HCEC 1CT (cell line): ENCODE measurements around the gene COLEC11.
"Not testable (repeated sequence)": the region's sequence is repeated elsewhere in the genome, so short reads cannot be mapped to it uniquely, and the experiment has no call there.

ENCODE experiments used
- DNase-seq: peaks from one replicate; pipeline ENCODE4 v3.0.0-alpha.2; 2017

Gene COLEC11

DNA sequence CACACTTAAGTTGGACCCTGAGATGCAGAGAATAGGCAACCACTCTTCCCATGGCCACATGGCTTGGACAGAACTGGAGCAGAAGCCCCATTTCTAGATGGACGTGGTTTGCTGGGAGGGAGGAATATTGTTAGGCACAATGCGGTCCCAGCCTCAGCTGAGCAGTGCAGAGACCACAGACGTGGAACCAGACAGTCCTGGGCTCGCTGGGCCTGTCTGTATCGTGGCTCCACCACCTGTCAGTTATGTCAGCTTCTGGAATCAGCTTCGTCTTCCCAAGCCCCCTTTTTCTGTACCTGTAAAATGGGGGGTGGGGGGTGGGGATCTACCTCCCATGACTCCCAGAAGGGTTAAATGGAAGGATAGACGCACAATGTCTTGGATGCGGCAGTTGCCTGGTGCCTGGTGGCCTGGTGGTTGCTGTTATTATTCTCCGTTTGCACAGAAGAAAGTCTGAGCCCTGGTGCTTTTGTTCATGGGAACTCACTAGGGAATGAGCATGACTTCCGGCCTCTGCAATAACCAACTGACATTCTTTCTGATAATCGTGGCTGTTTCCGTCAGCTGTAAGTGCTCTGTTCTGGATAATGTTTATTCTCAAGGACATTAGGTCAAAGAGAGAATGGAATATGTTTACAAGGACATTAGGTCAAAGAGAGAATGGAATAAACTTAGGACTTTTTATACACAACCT, 31.4 kb downstream of the COLEC11 start:
- DNase-seq, result peak; percentile 50

DNA sequence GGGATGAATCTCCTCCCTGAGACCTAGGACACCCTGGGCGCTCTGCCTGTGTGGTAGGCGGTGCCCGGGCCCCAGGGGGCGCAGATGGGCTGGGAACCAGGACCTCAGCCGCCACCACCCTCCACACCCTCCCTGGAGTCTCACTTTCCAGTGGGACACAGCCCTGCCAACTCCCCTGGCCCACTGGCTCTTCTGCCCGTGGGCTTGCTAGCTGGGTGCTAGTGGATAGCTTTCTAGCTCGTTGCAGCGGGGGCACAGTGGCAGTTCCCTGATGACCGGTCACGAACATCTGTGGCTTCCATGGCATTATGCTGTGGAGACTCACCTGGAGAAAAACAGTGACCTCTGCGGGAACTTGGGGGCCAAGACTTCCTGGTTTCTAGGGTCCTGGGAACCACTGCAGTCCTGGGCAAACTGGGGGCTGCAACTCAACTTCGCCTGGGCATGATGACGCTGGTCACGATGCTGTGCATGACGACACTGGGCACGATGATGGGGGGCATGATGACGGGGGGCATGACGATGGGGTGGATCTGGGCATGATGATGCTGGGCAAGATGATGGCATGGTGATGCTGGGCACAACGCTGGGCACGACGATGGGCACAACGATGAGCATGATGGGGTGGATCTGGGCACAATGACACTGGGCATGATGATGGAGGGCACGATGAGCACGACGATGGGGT, 32.0 kb downstream of the COLEC11 start:
- no peak for DNase-seq

DNA sequence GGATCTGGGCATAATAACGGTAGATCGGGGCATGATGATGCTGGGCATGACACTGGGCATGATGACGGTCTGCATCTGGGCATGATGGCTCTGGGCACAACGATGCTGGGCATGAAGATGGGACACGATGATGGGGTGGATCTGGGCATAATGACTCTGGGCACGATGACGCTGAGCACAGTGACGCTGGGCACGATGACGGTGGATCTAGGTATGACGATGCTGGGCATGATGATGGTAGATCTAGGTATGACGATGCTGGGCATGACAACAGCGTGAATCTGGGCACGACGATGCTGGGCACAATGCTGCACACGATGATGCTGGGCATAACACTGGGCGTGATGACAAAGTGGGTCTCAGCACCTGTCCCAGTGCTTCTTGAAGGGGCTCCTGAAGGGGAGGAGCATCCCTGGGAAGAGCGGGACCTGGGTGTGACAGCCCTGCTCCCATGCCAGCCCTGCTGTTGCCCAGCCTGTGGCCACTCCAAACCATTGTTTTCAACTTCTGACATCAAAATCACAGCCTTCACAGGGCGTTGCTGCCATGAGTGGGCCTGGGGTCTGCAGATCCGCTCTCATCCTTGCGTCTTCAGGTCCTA, 32.7 kb downstream of the COLEC11 start:
- no peak for DNase-seq

- DNase-seq, result no peak
These were observed 33.3 kb downstream of the COLEC11 start for GRCh38 chr2:3628241-3628679.

DNA sequence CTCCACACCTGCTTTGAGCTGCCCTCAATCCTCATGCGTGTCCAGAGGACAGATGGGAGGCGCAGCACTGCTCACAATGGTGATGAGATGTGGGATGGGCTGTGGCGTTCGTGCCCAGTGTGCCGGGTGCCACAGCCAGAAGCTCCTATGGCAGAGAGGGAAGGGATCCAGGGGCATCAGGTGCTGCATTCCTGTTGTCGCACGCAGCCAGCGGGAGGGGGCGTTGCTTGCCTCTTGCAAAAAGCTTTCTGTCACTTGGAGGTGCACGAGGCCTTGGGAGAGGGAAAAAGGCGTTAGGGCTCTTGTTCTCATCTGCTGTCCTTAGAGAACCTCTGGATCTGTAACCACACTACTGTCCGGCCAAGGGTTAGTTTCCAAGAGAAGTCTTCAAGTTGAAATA, 33.9 kb downstream of the COLEC11 start:
- DNase-seq, result no peak

GRCh38 chr2:3630631-3631030, 35.7 kb downstream of the COLEC11 start:
- DNase-seq, result no peak

DNA sequence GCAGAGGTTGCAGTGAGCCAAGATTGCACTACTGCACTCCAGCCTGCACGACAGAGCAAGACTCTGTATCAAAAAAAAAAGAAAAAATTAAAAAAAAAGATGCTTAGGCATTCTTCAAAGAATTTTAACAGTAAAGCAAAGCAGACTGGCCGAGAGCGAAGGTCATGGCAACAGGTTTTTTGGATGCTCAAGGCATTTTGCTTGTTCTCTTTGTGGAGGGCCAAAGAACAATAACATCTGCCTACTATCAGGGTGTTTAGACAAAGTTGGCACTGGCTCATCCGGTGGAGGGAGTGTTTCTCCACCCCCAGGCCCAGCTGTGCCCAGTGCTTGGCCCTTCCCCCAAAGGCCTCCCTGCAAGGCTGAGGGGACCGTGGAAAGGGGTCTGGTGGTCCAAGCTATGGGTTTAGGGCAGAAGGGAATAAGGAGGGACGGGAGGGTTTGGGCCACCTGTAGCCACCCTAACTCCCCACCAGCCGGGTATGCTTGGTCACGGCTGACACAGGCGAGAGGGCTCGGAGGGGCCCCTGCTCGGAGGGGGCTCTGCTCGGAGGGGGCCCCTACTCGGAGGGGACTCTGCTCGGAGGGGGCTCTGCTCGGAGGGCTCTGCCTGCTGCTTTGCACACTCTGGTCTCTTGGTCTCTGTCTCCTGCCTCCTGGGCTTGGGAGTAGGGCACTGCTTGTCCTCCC, 36.4 kb downstream of the COLEC11 start:
- no peak for DNase-seq

- DNase-seq, result no peak
These were observed 37.1 kb downstream of the COLEC11 start for GRCh38 chr2:3631851-3632659.

DNA sequence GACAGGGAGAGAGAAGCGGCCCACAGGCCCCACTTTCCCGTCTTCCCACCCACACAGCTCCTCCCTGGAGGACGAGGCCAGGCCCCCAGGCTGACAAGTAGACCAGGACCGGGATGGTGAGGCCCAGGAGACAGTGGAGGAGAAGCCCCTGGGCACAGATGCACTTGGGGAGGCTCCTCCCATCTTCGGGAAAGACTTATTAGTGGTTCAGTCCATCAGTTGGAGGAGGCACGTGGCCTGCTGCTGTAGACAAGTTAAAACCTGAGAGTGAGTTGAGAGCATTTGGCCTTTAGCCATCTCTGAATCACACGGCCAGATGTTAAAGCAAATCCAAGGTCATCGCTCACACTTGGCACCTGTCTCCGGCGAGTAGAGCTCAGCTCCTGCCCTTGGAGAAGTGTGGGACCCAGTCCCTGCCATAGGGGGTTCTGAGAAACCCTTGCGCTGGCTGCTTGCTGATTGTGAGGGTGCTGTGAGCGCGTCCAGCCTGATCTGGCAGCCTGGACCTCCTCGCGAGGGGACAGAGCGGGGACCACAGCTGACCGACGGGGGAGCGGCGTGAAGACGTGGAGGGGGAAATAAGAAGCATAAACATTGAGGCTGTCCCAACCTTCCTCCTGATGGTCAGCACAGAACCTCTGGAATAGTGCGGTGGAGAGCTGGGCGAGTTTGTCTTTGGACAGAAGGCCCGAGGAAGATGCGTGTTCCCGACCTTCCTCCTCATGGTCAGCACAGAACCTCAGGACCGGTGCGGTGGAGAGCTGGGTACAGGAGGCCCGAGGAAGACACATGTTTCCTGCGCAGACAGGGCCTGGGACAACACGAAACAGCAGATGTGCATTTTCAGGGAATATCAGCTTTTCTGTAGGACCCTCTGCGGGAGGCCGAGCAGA, 38.4 kb downstream of the COLEC11 start:
- peak; percentile 35 for DNase-seq

- no peak for DNase-seq
These were observed 39.2 kb downstream of the COLEC11 start for GRCh38 chr2:3633982-3634595.

GRCh38 chr2:3634596-3635121, 39.7 kb downstream of the COLEC11 start:
- no peak for DNase-seq

DNA sequence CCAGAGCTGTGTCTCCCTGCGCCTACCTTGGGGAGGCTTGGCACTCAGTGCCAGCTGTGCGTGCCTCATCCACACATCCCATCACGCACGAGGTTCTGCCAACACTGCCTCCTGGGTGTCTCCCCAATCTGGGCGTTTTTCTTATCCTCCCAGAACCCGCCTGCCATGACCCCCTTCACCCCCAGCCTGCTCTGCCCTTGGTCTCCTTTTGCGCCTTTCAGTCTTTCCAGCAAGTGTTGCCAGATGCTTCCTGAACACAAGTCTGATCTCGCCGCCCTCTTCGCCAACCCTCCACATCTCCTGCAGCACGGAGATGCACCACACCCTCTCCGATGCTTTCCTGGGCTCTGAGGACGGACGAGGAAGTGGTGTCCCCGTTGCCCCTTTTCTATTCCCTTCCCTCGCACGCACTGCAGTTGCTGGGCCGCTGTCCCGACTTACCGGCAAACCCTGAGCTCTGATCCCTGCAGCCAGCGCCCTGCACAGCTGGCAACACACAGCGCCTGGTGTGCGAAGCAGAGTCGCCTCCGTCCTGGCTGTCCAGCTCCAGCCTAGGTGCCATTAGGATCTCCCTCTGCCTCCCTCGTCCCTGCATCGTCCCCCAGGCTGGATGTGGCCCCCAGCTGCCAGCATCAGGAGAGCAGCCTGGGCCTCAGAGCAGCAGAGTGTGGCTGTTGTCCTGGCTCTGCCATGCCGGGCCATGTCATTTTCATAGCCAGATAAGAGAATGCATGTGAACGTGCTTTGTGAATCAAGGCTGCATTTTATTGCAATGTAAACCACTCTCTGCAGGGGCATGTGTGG, 40.5 kb downstream of the COLEC11 start:
- no peak for DNase-seq

DNA sequence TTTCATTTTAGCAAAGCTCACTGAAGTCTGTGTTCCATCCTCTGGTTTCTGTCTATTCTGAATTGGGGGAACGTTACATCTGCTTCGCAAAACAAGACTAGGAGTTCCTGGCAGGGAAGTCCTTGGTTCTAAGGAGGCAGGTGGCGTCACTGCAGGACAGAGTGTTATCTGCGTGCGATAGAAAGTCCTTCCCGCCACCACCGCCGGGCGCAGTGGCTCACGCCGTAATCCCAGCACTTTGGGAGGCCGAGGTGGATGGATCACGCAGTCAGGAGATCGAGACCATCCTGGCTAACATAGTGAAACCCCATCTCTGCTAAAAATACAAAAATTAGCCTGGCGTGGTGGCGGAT, 41.0 kb downstream of the COLEC11 start:
- DNase-seq, result not testable (repeated sequence)

GRCh38 chr2:3636586-3637310, 41.8 kb downstream of the COLEC11 start:
- no peak for DNase-seq

- no peak for DNase-seq
These were observed 42.4 kb downstream of the COLEC11 start for GRCh38 chr2:3637311-3637675.

DNA sequence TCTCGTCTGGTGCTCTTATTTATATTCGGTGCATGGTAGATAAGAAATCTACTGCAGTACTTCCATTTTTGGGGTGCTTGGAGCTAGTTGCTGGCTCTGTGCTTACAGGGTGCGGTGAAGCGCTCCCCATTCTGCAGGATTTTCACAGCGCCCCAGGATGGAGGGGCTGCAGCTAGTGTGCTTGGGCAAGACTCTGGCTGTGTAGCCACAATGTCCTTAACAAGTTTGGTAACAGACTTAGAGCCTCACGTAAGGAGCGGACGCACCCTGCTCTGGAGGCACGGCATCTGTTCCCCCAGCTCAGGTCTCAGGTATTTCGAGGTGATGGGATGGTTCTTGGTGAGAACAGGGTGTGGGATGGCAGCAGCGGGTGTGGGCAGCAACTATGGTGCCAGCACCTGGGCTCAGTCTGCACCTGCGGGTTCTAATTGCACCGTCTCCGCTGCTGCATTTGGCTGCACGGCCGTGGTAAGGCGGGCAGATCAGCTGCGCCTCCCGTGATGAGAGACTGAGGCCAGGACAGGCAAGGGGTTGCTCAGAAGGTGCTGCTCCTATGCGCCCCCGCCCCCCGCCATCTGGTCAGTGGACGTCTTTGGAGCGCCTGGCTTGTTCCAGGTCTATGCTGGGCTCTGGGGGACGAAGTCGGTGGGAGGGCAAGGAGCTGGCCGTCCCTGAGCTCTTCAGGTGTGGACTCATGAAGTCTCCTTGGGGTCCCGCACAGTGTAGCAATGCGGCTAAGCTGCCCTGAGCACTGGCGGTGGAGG, 43.0 kb downstream of the COLEC11 start:
- no peak for DNase-seq

DNA sequence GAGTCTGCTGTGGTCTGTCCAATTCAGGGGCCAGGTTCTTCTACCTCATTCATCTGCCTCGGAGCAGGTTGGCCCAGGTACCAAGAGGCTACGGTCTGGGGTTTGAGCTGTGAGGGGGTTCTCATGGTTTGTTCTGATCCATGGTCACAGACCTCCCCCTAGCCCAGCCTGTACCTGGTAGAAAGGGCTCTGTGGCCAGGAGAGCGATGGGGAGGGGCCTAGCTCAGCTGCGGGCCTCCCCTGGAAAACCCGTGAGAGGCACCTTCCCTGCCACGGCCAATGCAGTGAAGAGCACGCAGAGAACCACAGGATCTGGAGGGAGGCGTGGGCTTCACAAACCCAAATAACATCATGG, 43.5 kb downstream of the COLEC11 start:
- DNase-seq, result no peak

DNA sequence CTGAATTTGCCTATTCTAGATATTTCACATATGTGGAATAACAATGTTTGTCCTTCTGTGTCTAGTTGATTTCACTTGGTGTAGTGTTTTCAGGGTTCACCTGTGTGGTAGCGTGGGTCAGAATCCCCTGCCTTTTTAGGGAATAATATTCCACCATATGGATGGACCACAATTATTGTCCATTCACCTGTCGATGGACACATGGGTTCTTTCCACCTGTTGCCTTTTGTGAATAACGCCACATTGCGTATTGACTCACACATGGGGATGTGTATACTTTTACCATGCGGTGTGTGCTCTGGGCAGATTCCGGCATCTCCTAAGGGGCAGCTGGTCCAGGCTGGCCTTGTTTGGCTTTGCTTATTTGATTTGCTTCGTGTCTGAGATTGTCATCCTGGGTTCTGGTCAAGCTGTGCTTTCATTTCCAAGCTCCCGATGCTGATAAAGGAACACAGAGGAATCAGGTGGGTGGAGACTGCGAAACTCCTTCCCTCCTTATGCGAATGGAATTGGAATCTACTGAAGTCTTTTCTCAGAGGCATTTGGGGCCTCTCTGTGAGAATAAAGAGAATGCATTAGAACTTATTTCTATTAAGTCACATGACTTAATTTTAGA, 44.2 kb downstream of the COLEC11 start:
- no peak for DNase-seq
